ENCODE data around the gene NOSIP. TPM values are rescaled to one million over a fixed set of nuclear protein-coding genes. Genes with fewer than 3 reads are reported as not detected.

Gene NOSIP
- total and polyA plus RNA-seq, 10 of the 15 experiments (the other 5 are each of a cell fraction or from before 2014, with no cell fraction given): 7.2 to 85.5 (median 48.4) TPM

GRCh38 chr19:49574206-49574755, 6.1 kb downstream of the NOSIP start:
- RAD21 ChIA-PET (ENCODE audit: unreplicated experiment): interaction anchor here (0.5 to 0.9 kb wide), 2 partner anchors 75 to 250 kb away, joined by 4 to 5 read pairs; no protein-coding TSS in a partner anchor
- H3K27ac ChIP-seq (ENCODE audit: control insufficient read depth, insufficient read depth): no peak overlapping the region
- FAIRE-seq: no peak
- H3K4me3 ChIP-seq: no peak overlapping the region
- H3K36me3 ChIP-seq (ENCODE audit: control insufficient read depth in 2 of 2, insufficient read depth in 2 of 2, low read length in 1 of 2): peaks cover 1 to 4% of the 10 kb centered on the region in 2 experiments; a peak in 3 of 4 replicates
- no peak overlapping the region for H3K9ac ChIP-seq (ENCODE audit: control insufficient read depth, insufficient read depth, low read length)
- H3K4me1 ChIP-seq (ENCODE audit: control insufficient read depth, insufficient read depth, low read length): peaks cover 8% of the 10 kb centered on the region; the same call in 1 of the 2 replicates
- CTCF ChIA-PET: interaction anchor here (1.5 to 6.5 kb wide), 3 partner anchors 71 to 101 kb away, joined by 6 to 96 read pairs (median 6); partner anchors contain the start of gene PRMT1
- SMC1A ChIA-PET (ENCODE audit: uncharacterized antibody, unreplicated experiment): interaction anchor here (0.8 kb wide), 1 partner anchor 104 kb away, joined by 3 read pairs; no protein-coding TSS in a partner anchor
- H3K9me3 ChIP-seq (replicated peaks; ENCODE audit: control insufficient read depth, insufficient read depth, low read length): no peaks in the 10 kb centered on the region
- intact Hi-C loops (cut with micrococcal nuclease; ENCODE audit: unreplicated experiment) (no loop called here), in situ Hi-C loops (cut with MboI) (no loop called here)
- no peak for ATAC-seq
- H4K20me1 ChIP-seq (ENCODE audit: control insufficient read depth, insufficient read depth): no peaks in the 10 kb centered on the region
- BruUV-seq (replicated peaks): no TSS peak
- 100% methylated on average over 2 of the region's 2 CpGs for WGBS (ENCODE audit: insufficient coverage, insufficient replicate concordance, low lambda C conversion rate, missing lambda C conversion rate)
- peaks cover 10% of the 10 kb centered on the region for H3K79me2 ChIP-seq (ENCODE audit: control insufficient read depth, insufficient read depth, low read length)
- DNase-seq (ENCODE audit: low read depth, low spot score): no peak
- H3K27me3 ChIP-seq (replicated peaks in 1 of 2; ENCODE audit: control insufficient read depth in 2 of 2, insufficient read depth in 2 of 2, low read length in 1 of 2): no peaks in the 10 kb centered on the region
- POLR2A ChIA-PET: interaction anchor here (0.6 to 0.7 kb wide), 2 partner anchors 11 to 14 kb away, joined by 3 to 12 read pairs; no protein-coding TSS in a partner anchor
- no peak overlapping the region for H2AFZ ChIP-seq (ENCODE audit: control insufficient read depth, low read depth, low read length)
- H3K4me2 ChIP-seq (ENCODE audit: control insufficient read depth, insufficient read depth): no peak overlapping the region
- TF ChIP-seq STAT1 (conservative IDR thresholded peaks at IDR 0.05): no peak
- TF ChIP-seq TAF1 (IDR thresholded peaks at IDR 0.05; ENCODE audit: borderline replicate concordance, low read depth, low read length): no peak
- no peak for TF ChIP-seq CHD1 (IDR thresholded peaks at IDR 0.05; ENCODE audit: low read depth, low read length)
- TF ChIP-seq, protein P1, sequence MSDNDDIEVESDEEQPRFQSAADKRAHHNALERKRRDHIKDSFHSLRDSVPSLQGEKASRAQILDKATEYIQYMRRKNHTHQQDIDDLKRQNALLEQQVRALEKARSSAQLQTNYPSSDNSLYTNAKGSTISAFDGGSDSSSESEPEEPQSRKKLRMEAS (IDR thresholded peaks at IDR 0.05; ENCODE audit: low read depth, low read length): no peak
- TF ChIP-seq POLR2A (IDR thresholded peaks at IDR 0.05; ENCODE audit: low read depth, low read length): no peak
- TF ChIP-seq JUNB (IDR thresholded peaks at IDR 0.05): no peak
- TF ChIP-seq, protein P2, sequence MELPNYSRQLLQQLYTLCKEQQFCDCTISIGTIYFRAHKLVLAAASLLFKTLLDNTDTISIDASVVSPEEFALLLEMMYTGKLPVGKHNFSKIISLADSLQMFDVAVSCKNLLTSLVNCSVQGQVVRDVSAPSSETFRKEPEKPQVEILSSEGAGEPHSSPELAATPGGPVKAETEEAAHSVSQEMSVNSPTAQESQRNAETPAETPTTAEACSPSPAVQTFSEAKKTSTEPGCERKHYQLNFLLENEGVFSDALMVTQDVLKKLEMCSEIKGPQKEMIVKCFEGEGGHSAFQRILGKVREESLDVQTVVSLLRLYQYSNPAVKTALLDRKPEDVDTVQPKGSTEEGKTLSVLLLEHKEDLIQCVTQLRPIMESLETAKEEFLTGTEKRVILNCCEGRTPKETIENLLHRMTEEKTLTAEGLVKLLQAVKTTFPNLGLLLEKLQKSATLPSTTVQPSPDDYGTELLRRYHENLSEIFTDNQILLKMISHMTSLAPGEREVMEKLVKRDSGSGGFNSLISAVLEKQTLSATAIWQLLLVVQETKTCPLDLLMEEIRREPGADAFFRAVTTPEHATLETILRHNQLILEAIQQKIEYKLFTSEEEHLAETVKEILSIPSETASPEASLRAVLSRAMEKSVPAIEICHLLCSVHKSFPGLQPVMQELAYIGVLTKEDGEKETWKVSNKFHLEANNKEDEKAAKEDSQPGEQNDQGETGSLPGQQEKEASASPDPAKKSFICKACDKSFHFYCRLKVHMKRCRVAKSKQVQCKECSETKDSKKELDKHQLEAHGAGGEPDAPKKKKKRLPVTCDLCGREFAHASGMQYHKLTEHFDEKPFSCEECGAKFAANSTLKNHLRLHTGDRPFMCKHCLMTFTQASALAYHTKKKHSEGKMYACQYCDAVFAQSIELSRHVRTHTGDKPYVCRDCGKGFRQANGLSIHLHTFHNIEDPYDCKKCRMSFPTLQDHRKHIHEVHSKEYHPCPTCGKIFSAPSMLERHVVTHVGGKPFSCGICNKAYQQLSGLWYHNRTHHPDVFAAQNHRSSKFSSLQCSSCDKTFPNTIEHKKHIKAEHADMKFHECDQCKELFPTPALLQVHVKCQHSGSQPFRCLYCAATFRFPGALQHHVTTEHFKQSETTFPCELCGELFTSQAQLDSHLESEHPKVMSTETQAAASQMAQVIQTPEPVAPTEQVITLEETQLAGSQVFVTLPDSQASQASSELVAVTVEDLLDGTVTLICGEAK (IDR thresholded peaks at IDR 0.05; ENCODE audit: borderline replicate concordance): no peak
- no peak for TF ChIP-seq TBL1XR1 (IDR thresholded peaks at IDR 0.05; ENCODE audit: low read depth, low read length)

Measured in GM12878 (cell line).